Astrocyte (in vitro differentiated cells and primary cell): Measurements from ENCODE around the gene PAGE4. TPM values are rescaled to one million over a fixed set of nuclear protein-coding genes. Genes with fewer than 3 reads are reported as not detected.

ENCODE experiments used
- DNase-seq: peaks from one replicate; pipeline ENCODE4 v3.0.0-alpha.2; 2010; ENCODE audit warnings: low read depth
- FAIRE-seq: peaks from 2 replicates; lab custom pipeline; 2011; peaks lifted over from hg19 to GRCh38; lab: Jason Lieb, UNC
- H2AFZ ChIP-seq: 2 replicates; pipeline ENCODE4 v1.6.0; 2012; ENCODE audit warnings: low read depth, low read length, inconsistent platforms
- H3K27ac ChIP-seq: 2 replicates; pipeline ENCODE4 v1.5.1; 2011; ENCODE audit warnings: low read depth, low read length, inconsistent platforms
- H3K27me3 ChIP-seq: 2 replicates; pipeline ENCODE4 v1.6.0; 2011; ENCODE audit warnings: low read length, inconsistent platforms; ENCODE audit not compliant: insufficient read depth
- H3K36me3 ChIP-seq: 2 replicates; pipeline ENCODE4 v1.5.1; 2011; ENCODE audit warnings: low read length, inconsistent platforms; ENCODE audit not compliant: insufficient read depth
- H3K4me1 ChIP-seq: 2 replicates; pipeline ENCODE4 v1.5.1; 2011; ENCODE audit warnings: low read length, inconsistent platforms; ENCODE audit not compliant: insufficient read depth
- H3K4me2 ChIP-seq: 2 replicates; pipeline ENCODE4 v1.6.0; 2012; ENCODE audit warnings: low read length, inconsistent platforms
- H3K4me3 ChIP-seq: 2 replicates; pipeline ENCODE4 v1.5.1; 2011; ENCODE audit warnings: low read depth, mild to moderate bottlenecking, low read length, inconsistent platforms; ENCODE audit not compliant: insufficient read depth
- H3K79me2 ChIP-seq: 2 replicates; pipeline ENCODE4 v1.6.0; 2012; ENCODE audit warnings: mild to moderate bottlenecking, low read length, inconsistent platforms; ENCODE audit not compliant: insufficient read depth
- H3K9ac ChIP-seq: 2 replicates; pipeline ENCODE4 v1.6.0; 2012; ENCODE audit warnings: mild to moderate bottlenecking, low read length, inconsistent platforms
- H3K9me3 ChIP-seq: 2 replicates; pipeline ENCODE4 v1.5.1; 2012; ENCODE audit warnings: low read depth, mild to moderate bottlenecking, low read length, inconsistent platforms; ENCODE audit not compliant: insufficient read depth
- H4K20me1 ChIP-seq: 2 replicates; pipeline ENCODE4 v1.6.0; 2012; ENCODE audit warnings: low read length, inconsistent platforms; ENCODE audit not compliant: insufficient read depth
- H3K27ac Mint-ChIP-seq: one replicate; pipeline ENCODE4 v1.8.0; 2021; ENCODE audit warnings: mild to moderate bottlenecking, mixed read lengths; ENCODE audit not compliant: unreplicated experiment
- H3K27me3 Mint-ChIP-seq: one replicate; pipeline ENCODE4 v1.8.0; 2021; ENCODE audit warnings: low read depth, mixed read lengths; ENCODE audit not compliant: unreplicated experiment
- H3K36me3 Mint-ChIP-seq: one replicate; pipeline ENCODE4 v1.8.0; 2021; ENCODE audit warnings: low read depth, mixed read lengths; ENCODE audit not compliant: unreplicated experiment
- H3K4me1 Mint-ChIP-seq: one replicate; pipeline ENCODE4 v1.8.0; 2021; ENCODE audit warnings: low read depth, mixed read lengths; ENCODE audit not compliant: unreplicated experiment
- H3K4me3 Mint-ChIP-seq: one replicate; pipeline ENCODE4 v1.8.0; 2021; ENCODE audit warnings: mild to moderate bottlenecking, moderate library complexity, mixed read lengths; ENCODE audit not compliant: unreplicated experiment
- H3K9me3 Mint-ChIP-seq: one replicate; pipeline ENCODE4 v1.8.0; 2021; ENCODE audit warnings: mild to moderate bottlenecking, mixed read lengths; ENCODE audit not compliant: unreplicated experiment
- CTCF ChIP-seq: IDR thresholded peaks from 2 replicates; pipeline ENCODE4 v1.5.1; 2011; ENCODE audit warnings: low read depth, mild to moderate bottlenecking, inconsistent platforms, low read length, moderate library complexity; ENCODE audit not compliant: insufficient read depth
- EZH2 ChIP-seq: IDR thresholded peaks from 2 replicates; pipeline ENCODE4 v1.6.1; 2012; ENCODE audit warnings: mild to moderate bottlenecking, low read length, inconsistent platforms; ENCODE audit not compliant: insufficient read depth
- total RNA-seq: library from RNA; stranded (reverse); gene quantifications from 2 replicates; pipeline ENCODE4 v1.2.1, GENCODE V29; 2021

Gene PAGE4
- total RNA-seq, 1 donor from 2014 or later, result not detected

- no peaks in the 10 kb centered on the region for H3K4me1 Mint-ChIP-seq
- no peak overlapping the region for H3K4me3 ChIP-seq
- no peaks in the 10 kb centered on the region for H3K9me3 ChIP-seq
- H3K36me3 ChIP-seq, result no peaks in the 10 kb centered on the region
- no peaks in the 10 kb centered on the region for H4K20me1 ChIP-seq
- no peak overlapping the region for H3K4me2 ChIP-seq
- H3K27me3 Mint-ChIP-seq, result no peaks in the 10 kb centered on the region
- no peak overlapping the region for H3K27ac ChIP-seq
- H3K27me3 ChIP-seq, result no peaks in the 10 kb centered on the region
- TF ChIP-seq CTCF (no peak), EZH2 (no peak)
- peak; percentile 2 for DNase-seq
- H3K9me3 Mint-ChIP-seq, result no peaks in the 10 kb centered on the region
- H3K9ac ChIP-seq, result no peak overlapping the region
- H2AFZ ChIP-seq, result no peak overlapping the region
- no peak overlapping the region for H3K4me3 Mint-ChIP-seq
- no peak overlapping the region for H3K27ac Mint-ChIP-seq
- no peak for FAIRE-seq
- H3K79me2 ChIP-seq, result no peaks in the 10 kb centered on the region
- no peaks in the 10 kb centered on the region for H3K36me3 Mint-ChIP-seq
- no peaks in the 10 kb centered on the region for H3K4me1 ChIP-seq
Measured at GRCh38 chrX:49840679-49841078, 11.6 kb downstream of the PAGE4 start.

GRCh38 chrX:49842621-49843020 is 13.5 kb downstream of the PAGE4 start:
- no peaks in the 10 kb centered on the region for H3K36me3 ChIP-seq
- no peak overlapping the region for H3K4me3 ChIP-seq
- Mint-ChIP-seq H3K4me3 (no peak overlapping the region), H3K36me3 (no peaks in the 10 kb centered on the region), H3K4me1 (no peaks in the 10 kb centered on the region), H3K27ac (no peak overlapping the region), H3K27me3 (no peaks in the 10 kb centered on the region), H3K9me3 (peaks cover 4% of the 10 kb centered on the region)
- no peaks in the 10 kb centered on the region for H3K9me3 ChIP-seq
- H3K79me2 ChIP-seq, result no peaks in the 10 kb centered on the region
- H3K27ac ChIP-seq, result no peak overlapping the region
- no peaks in the 10 kb centered on the region for H3K4me1 ChIP-seq
- no peak overlapping the region for H2AFZ ChIP-seq
- H3K9ac ChIP-seq, result no peak overlapping the region
- H3K4me2 ChIP-seq, result no peak overlapping the region
- H3K27me3 ChIP-seq, result no peaks in the 10 kb centered on the region
- H4K20me1 ChIP-seq, result no peaks in the 10 kb centered on the region
- DNase-seq (no peak), FAIRE-seq (no peak)
- TF ChIP-seq CTCF (no peak), EZH2 (no peak)

- no peak for TF ChIP-seq EZH2
- no peak for TF ChIP-seq CTCF
- no peak for FAIRE-seq
- H3K9me3 ChIP-seq, result no peaks in the 10 kb centered on the region
Measured at GRCh38 chrX:49844611-49845010, 15.5 kb downstream of the PAGE4 start.

More at GRCh38 chrX:49844611-49845010, 15.5 kb downstream of the PAGE4 start:
- H3K9ac ChIP-seq, result no peak overlapping the region
- no peak overlapping the region for H3K4me3 ChIP-seq
- H3K9me3 Mint-ChIP-seq, result peaks cover 9% of the 10 kb centered on the region
- no peaks in the 10 kb centered on the region for H4K20me1 ChIP-seq
- H3K36me3 Mint-ChIP-seq, result no peaks in the 10 kb centered on the region
- H3K79me2 ChIP-seq, result no peaks in the 10 kb centered on the region
- no peak overlapping the region for H2AFZ ChIP-seq
- no peaks in the 10 kb centered on the region for H3K36me3 ChIP-seq
- H3K27me3 Mint-ChIP-seq, result no peaks in the 10 kb centered on the region
- H3K27ac Mint-ChIP-seq, result no peak overlapping the region
- no peak overlapping the region for H3K4me3 Mint-ChIP-seq
- no peaks in the 10 kb centered on the region for H3K4me1 ChIP-seq
- no peak overlapping the region for H3K27ac ChIP-seq
- no peak overlapping the region for H3K4me2 ChIP-seq
- H3K27me3 ChIP-seq, result no peaks in the 10 kb centered on the region
- no peaks in the 10 kb centered on the region for H3K4me1 Mint-ChIP-seq
- no peak for DNase-seq
